HG02571 (cell line): Measurements from ENCODE around the gene PSMD14.

Source experiments
- ATAC-seq: cut with Tn5 transposase; IDR thresholded peaks from one replicate; pipeline ENCODE4 v1.9.1; 2021; ENCODE audit warnings: mild to moderate bottlenecking, moderate library complexity; ENCODE audit not compliant: unreplicated experiment

The PSMD14 gene

GRCh38 chr2:161438598-161438997 lies 130.4 kb downstream of the PSMD14 start:
- ATAC-seq, result no peak

- ATAC-seq, result no peak
Observed at GRCh38 chr2:161445097-161445496, 136.9 kb downstream of the PSMD14 start.

- no peak for ATAC-seq
Observed at GRCh38 chr2:161448431-161448830, 140.2 kb downstream of the PSMD14 start.
